Kidney epithelial cell (primary cell): ENCODE data around the gene PCLO. TPM values are rescaled to one million over a fixed set of nuclear protein-coding genes. Genes with fewer than 3 reads are reported as not detected.
A peak's percentile ranks its signal among the peaks of the same experiment; 100 is the strongest.

Source experiments
- DNase-seq: peaks from one replicate; pipeline ENCODE4 v3.0.0-alpha.2; 2010; ENCODE audit warnings: low read depth
- H3K27me3 ChIP-seq: 2 replicates; pipeline ENCODE4 v1.6.0; 2011; ENCODE audit warnings: low read length; ENCODE audit not compliant: control insufficient read depth, insufficient read depth
- H3K36me3 ChIP-seq: 2 replicates; pipeline ENCODE4 v1.5.1; 2011; ENCODE audit warnings: low read length; ENCODE audit not compliant: control insufficient read depth, insufficient read depth
- H3K4me3 ChIP-seq: 2 replicates; pipeline ENCODE4 v1.5.1; 2011; ENCODE audit warnings: low read depth, mild to moderate bottlenecking, control low read depth, low read length
- CTCF ChIP-seq: IDR thresholded peaks from 2 replicates; pipeline ENCODE4 v1.5.1; 2011; ENCODE audit warnings: mild to moderate bottlenecking, moderate library complexity, low read length, control low read depth, inconsistent platforms; ENCODE audit not compliant: insufficient read depth, poor library complexity, severe bottlenecking
- total RNA-seq: library from RNA; depleted of rRNA; stranded (reverse); fragments of >200 nt; gene quantifications from 2 replicates; pipeline ENCODE4 v1.2.3, GENCODE V29; 2015

Gene PCLO
- total RNA-seq, 1 donor from 2014 or later: 4.7 TPM

DNA sequence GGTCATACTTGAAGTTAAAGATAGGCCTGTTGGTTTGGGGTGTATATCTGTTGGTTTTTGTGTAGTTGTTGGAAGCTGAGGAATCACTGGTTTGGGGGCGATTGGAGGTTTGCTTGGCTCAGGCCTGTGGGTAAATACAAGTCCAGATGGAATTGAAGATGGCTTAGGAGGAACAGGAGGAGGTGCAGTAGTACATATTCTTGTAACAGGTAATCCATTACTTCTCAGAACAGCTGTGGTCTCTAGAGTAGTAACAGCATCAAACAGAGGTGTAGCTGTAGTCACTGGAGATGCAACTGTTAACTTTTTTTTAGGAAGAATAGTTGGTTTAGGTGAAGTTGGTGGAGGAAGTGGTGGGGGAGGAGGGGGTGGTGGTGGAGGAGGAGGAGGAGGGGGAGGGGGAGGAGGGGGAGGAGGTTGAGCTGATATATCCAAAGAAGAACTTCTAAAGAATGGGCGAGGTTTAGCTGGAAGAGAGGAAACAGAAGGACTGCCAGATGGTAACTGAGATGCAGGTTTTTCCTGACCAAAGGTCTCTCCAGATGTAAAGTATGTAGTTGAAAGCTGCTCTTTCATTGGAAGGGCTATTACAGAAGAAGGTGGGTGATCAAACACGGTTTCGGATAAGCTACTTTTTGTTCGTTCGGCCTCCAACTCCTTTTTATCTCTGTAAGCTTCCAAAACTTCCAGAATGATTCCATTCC is 209.2 kb downstream of the PCLO start:
- TF ChIP-seq CTCF: no peak
- H3K36me3 ChIP-seq: no peaks in the 10 kb centered on the region
- no peaks in the 10 kb centered on the region for H3K27me3 ChIP-seq
- DNase-seq: no peak
- no peak overlapping the region for H3K4me3 ChIP-seq

DNA sequence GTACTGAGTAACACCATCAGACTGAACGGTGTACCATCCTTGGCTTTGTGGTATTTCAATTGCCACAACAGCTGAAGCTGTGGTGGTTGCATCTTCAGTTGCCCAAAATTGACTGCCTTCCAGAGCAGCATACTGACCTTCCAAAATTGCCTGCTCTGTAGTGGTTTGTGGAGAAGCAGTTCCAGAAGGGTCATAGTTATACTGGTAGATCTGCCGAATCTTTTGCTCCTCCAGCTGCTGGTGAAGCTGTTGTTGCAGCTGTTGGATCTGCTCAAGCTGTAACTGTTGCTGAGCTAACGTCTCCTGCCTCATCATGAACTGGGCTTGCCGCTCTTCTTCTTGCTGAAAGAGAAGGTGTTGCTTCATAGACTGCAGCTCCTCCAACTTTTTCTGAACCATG is 212.2 kb downstream of the PCLO start:
- H3K27me3 ChIP-seq: no peaks in the 10 kb centered on the region
- H3K36me3 ChIP-seq: no peaks in the 10 kb centered on the region
- no peak overlapping the region for H3K4me3 ChIP-seq
- no peak for DNase-seq
- TF ChIP-seq CTCF: no peak

- no peak for TF ChIP-seq CTCF
- Histone ChIP-seq H3K4me3 (no peak overlapping the region), H3K27me3 (no peaks in the 10 kb centered on the region), H3K36me3 (no peaks in the 10 kb centered on the region)
- peak; percentile 35 for DNase-seq
Measured at GRCh38 chr7:82945480-82945879, 217.2 kb downstream of the PCLO start.

DNA sequence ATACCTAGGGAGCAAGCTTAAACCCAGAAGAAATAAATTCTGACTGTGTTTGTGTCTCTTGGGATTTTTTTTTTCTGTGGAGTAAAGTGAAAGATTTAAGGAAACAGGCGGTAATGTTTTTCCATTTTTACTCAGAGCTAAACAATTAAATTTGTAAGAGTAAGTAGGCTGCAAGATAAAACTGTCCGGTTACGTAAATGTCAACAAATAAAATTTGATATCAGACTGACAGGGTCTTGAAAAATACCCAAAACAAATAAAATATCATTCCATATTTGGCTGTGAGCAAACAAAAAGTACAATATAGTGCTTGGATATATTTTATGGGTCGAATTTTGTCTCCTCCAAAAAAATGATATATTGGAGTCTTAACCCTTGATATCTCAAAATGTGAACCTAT is 217.6 kb downstream of the PCLO start:
- Histone ChIP-seq H3K4me3 (no peak overlapping the region), H3K27me3 (no peaks in the 10 kb centered on the region), H3K36me3 (no peaks in the 10 kb centered on the region)
- no peak for TF ChIP-seq CTCF
- DNase-seq: no peak

GRCh38 chr7:82932516-82932915 is 230.2 kb downstream of the PCLO start:
- no peaks in the 10 kb centered on the region for H3K27me3 ChIP-seq
- H3K36me3 ChIP-seq: no peaks in the 10 kb centered on the region
- no peak for DNase-seq
- TF ChIP-seq CTCF: no peak
- H3K4me3 ChIP-seq: no peak overlapping the region

- no peak for TF ChIP-seq CTCF
- H3K27me3 ChIP-seq: no peaks in the 10 kb centered on the region
- H3K36me3 ChIP-seq: no peaks in the 10 kb centered on the region
- DNase-seq: no peak
- H3K4me3 ChIP-seq: no peak overlapping the region
Measured at GRCh38 chr7:82926477-82926876, 236.2 kb downstream of the PCLO start.
